Vagina (tissue), 2 donors: ENCODE results near the gene MAPK8IP1. TPM values are rescaled to one million over a fixed set of nuclear protein-coding genes. Genes with fewer than 3 reads are reported as not detected.

Experiments
- DNase-seq, 2 donors: peaks; one replicate each; pipeline ENCODE4 v3.0.0-alpha.2; 2017; ENCODE audit errors: extremely low spot score in 2 of 2
- H3K27ac ChIP-seq: fragments of 200-600 bp; sonication (generic); one replicate; pipeline ENCODE4 v1.5.1; 2019
- H3K27me3 ChIP-seq: fragments of 200-600 bp; sonication (generic); one replicate; pipeline ENCODE4 v1.5.1; 2019
- H3K36me3 ChIP-seq, 2 donors: fragments of 200-600 bp; sonication (generic); one replicate each; pipeline ENCODE4 v1.5.1; 2017 to 2019
- H3K4me1 ChIP-seq: fragments of 200-600 bp; sonication (generic); one replicate; pipeline ENCODE4 v1.5.1; 2019
- H3K4me3 ChIP-seq, 2 donors: fragments of 200-600 bp; sonication (generic); 1 replicate in 1 of 2; 2 replicates in 1 of 2; pipeline ENCODE4 v1.5.1; 2016 to 2019
- H3K9me3 ChIP-seq: fragments of 200-600 bp; sonication (generic); one replicate; pipeline ENCODE4 v1.5.1; 2019
- CTCF ChIP-seq, 3 experiments: fragments of 450-650 bp in 2 of 3; fragments of 200-600 bp in 1 of 3; sonication (generic) in 1 of 3; IDR thresholded peaks; one replicate each; pipeline ENCODE4 v1.5.1; 2017 to 2019; ENCODE audit warnings: antibody characterized with exemption in 3 of 3, mild to moderate bottlenecking in 2 of 3, moderate library complexity in 2 of 3
- POLR2A ChIP-seq, 2 donors: fragments of 450-650 bp; IDR thresholded peaks; one replicate each; pipeline ENCODE4 v1.6.1; 2017; ENCODE audit warnings: antibody characterized with exemption in 2 of 2, mild to moderate bottlenecking in 2 of 2, moderate library complexity in 2 of 2
- POLR2AphosphoS5 ChIP-seq, 2 donors: sonication (generic); formaldehyde crosslinking; IDR thresholded peaks; one replicate each; pipeline ENCODE4 v1.9.0; 2017; ENCODE audit warnings: antibody characterized with exemption in 2 of 2, mild to moderate bottlenecking in 2 of 2, low read depth in 1 of 2; ENCODE audit not compliant: insufficient read depth in 1 of 2
- intact Hi-C: fragments of 100-400 bp; cut with DNase I; formaldehyde crosslinking; loops from one replicate; pipeline ENCODE4 v1.15.1; 2023
- total RNA-seq: library from RNA; depleted of rRNA; stranded (reverse); fragments of >200 nt; gene quantifications from one replicate; pipeline ENCODE4 v1.2.3, GENCODE V29; 2016

MAPK8IP1 gene
- total RNA-seq, 1 donor from 2014 or later: 7.1 TPM

DNA sequence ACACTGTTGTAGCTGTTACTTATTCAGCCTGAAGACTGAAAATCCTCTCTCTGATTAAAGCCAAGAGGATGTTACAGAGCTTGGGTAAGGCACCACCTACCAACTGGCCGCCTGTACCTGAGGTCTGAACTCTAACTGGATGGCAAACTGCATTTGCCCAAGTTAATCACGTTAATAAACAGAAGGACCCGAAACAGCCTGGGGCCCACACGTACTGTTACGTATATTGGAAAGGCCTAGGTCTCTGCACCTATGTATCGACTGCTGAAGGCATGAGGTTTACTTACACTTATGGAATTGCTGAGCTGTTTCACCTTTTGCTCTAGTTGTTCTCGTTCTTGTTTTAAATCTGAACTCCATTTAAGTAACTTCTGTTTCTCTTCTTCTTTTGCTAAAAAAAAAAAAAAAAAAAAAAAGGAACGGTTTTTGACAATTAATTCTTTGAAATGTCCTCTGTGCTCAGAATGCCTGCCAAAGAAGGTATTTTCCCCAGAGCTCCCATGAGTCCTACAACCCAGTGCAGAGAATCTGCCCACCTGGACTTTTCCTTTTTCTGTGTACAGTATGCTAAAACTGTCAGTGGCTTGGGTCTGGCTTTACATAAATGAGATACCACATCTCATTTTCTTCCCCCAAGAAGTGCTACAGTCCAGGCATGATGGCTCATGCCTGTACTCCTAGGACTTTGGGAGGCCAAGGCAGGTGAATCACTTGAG is 50.1 kb downstream of the MAPK8IP1 start:
- intact Hi-C loops: no loop called here
- DNase-seq: no peak
- no peaks in the 10 kb centered on the region for H3K27me3 ChIP-seq
- H3K36me3 ChIP-seq: peaks cover 0 to 46% of the 10 kb centered on the region in 2 donors
- H3K27ac ChIP-seq: no peak overlapping the region
- H3K9me3 ChIP-seq: no peaks in the 10 kb centered on the region
- peaks cover 18% of the 10 kb centered on the region for H3K4me1 ChIP-seq
- H3K4me3 ChIP-seq: no peak overlapping the region
- TF ChIP-seq POLR2A (IDR thresholded peaks at IDR 0.05) (no peak), CTCF (IDR thresholded peaks at IDR 0.05) (no peak), POLR2AphosphoS5 (IDR thresholded peaks at IDR 0.05; ENCODE audit: insufficient read depth in 1 of 2, low read depth in 1 of 2) (no peak)

DNA sequence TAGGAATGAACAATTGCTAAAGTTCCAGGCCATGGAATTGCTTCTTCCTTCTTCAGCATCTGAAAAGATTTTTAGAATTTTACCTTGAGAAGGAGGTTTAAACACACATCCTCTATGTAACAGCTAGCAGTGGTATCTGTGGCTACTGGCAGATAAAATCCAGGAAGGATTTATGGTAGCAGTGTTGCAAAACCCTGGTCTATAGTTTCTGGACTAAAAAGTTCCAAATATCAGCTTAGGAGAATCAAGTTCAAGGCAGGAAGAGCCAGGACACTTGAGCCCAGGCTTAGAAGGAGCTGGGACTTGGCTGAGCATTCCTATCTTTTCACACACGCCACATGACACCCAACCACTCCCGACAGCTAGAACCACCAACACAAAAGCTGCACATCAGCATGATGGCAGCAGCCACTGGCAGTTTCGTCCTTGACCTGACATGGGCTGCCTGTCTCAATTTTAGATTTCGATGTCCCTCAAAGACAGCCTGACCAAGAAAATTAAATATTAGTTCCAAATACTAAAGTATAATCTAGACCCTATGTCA is 51.1 kb downstream of the MAPK8IP1 start:
- no peak for DNase-seq
- H3K9me3 ChIP-seq: no peaks in the 10 kb centered on the region
- H3K27me3 ChIP-seq: no peaks in the 10 kb centered on the region
- intact Hi-C loops: no loop called here
- no peak overlapping the region for H3K4me3 ChIP-seq
- peaks cover 0 to 46% of the 10 kb centered on the region in 2 donors for H3K36me3 ChIP-seq
- no peak overlapping the region for H3K27ac ChIP-seq
- H3K4me1 ChIP-seq: peaks cover 8% of the 10 kb centered on the region
- TF ChIP-seq POLR2AphosphoS5 (IDR thresholded peaks at IDR 0.05; ENCODE audit: insufficient read depth in 1 of 2, low read depth in 1 of 2) (no peak), CTCF (IDR thresholded peaks at IDR 0.05) (no peak), POLR2A (IDR thresholded peaks at IDR 0.05) (no peak)

GRCh38 chr11:45937916-45938315 is 52.5 kb downstream of the MAPK8IP1 start:
- Histone ChIP-seq H3K4me1 (no peaks in the 10 kb centered on the region), H3K9me3 (no peaks in the 10 kb centered on the region), H3K27ac (no peak overlapping the region), H3K27me3 (no peaks in the 10 kb centered on the region), H3K4me3 (no peak overlapping the region), H3K36me3 (peaks cover 0 to 45% of the 10 kb centered on the region in 2 donors)
- intact Hi-C loops: no loop called here
- TF ChIP-seq POLR2AphosphoS5 (IDR thresholded peaks at IDR 0.05; ENCODE audit: insufficient read depth in 1 of 2, low read depth in 1 of 2) (no peak), CTCF (IDR thresholded peaks at IDR 0.05) (no peak), POLR2A (IDR thresholded peaks at IDR 0.05) (no peak)
- no peak for DNase-seq

- Histone ChIP-seq H3K9me3 (no peaks in the 10 kb centered on the region), H3K36me3 (peaks cover 0 to 37% of the 10 kb centered on the region in 2 donors), H3K27ac (no peak overlapping the region), H3K4me3 (no peak overlapping the region), H3K27me3 (no peaks in the 10 kb centered on the region), H3K4me1 (no peaks in the 10 kb centered on the region)
- TF ChIP-seq POLR2A (IDR thresholded peaks at IDR 0.05) (no peak), CTCF (IDR thresholded peaks at IDR 0.05) (no peak), POLR2AphosphoS5 (IDR thresholded peaks at IDR 0.05; ENCODE audit: insufficient read depth in 1 of 2, low read depth in 1 of 2) (no peak)
- intact Hi-C loops: no loop called here
- DNase-seq: no peak
Measured at GRCh38 chr11:45939836-45940235, 54.4 kb downstream of the MAPK8IP1 start.

DNA sequence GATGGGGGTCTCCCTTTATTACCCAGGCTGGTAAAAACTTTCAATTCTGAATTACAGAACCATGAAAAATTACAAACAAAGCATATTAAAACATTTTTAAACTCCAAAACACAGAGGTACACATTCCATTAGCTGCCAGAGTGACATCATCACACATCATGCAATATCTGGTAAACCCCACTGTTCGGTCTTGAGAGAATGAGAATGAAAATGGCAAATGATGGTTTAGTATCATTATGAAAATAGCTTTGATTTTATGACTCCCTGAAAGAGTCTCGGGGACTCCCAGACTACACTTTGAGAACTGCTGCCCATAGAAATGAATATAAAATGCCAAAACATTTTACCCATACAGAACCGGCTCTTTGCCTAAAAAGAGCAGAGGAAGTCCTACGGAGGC is 55.8 kb downstream of the MAPK8IP1 start:
- Histone ChIP-seq H3K4me3 (no peak overlapping the region), H3K36me3 (peaks cover 0 to 39% of the 10 kb centered on the region in 2 donors), H3K27me3 (no peaks in the 10 kb centered on the region), H3K4me1 (no peaks in the 10 kb centered on the region), H3K9me3 (no peaks in the 10 kb centered on the region), H3K27ac (no peak overlapping the region)
- TF ChIP-seq POLR2A (IDR thresholded peaks at IDR 0.05) (no peak), CTCF (IDR thresholded peaks at IDR 0.05) (no peak), POLR2AphosphoS5 (IDR thresholded peaks at IDR 0.05; ENCODE audit: insufficient read depth in 1 of 2, low read depth in 1 of 2) (no peak)
- DNase-seq: no peak
- intact Hi-C loops: no loop called here
